Mammary epithelial cell (primary cell): ENCODE results near the gene CMSS1.

Experiments used
- CTCF ChIP-seq, 2 donors: IDR thresholded peaks in 1 of 2; conservative IDR thresholded peaks in 1 of 2; 2 replicates each; pipeline ENCODE4 v1.5.1; 2011 to 2012; ENCODE audit warnings: inconsistent platforms in 2 of 2, low read length in 2 of 2, mild to moderate bottlenecking in 2 of 2, control low read depth in 1 of 2, low read depth in 1 of 2; ENCODE audit not compliant: insufficient read depth in 1 of 2; ENCODE audit errors: extremely low read depth in 1 of 2
- EZH2 ChIP-seq: IDR thresholded peaks from 2 replicates; pipeline ENCODE4 v1.6.1; 2012; ENCODE audit warnings: low read length, inconsistent platforms, borderline replicate concordance

- TF ChIP-seq CTCF (conservative IDR thresholded peaks at IDR 0.05 in 1 of 2, IDR thresholded peaks at IDR 0.05 in 1 of 2; ENCODE audit: extremely low read depth in 1 of 2, insufficient read depth in 1 of 2, low read depth in 1 of 2, low read length in 2 of 2) (no peak), EZH2 (no peak)
Observed at GRCh38 chr3:99945328-99945995, 127.8 kb downstream of the CMSS1 start.
